ENCODE measurements around the gene KLC1. TPM values are rescaled to one million over a fixed set of nuclear protein-coding genes. Genes with fewer than 3 reads are reported as not detected.

KLC1 gene
- total RNA-seq, 1 experiment from 2014 or later = 121 TPM

DNA sequence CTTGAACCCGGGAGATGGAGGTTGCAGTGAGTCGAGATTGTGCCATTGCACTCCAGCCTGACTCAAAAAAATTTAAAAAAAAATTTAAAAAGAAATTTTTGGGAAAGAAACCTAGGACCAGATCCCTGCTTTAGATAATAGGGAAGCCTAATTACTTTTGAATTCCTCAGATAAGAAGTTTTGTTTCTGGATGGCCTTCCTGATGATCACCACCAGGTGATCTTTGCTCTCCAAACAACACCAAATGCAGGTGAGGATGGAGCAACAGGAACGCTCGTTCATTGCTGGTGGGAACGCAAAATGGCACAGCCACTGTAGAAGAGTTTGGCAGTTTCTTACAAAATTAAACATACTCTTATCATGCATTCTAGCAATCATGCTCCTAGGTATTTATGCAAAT lies 28.5 kb upstream of the KLC1 start (continued):
- TF ChIP-seq, protein P1, sequence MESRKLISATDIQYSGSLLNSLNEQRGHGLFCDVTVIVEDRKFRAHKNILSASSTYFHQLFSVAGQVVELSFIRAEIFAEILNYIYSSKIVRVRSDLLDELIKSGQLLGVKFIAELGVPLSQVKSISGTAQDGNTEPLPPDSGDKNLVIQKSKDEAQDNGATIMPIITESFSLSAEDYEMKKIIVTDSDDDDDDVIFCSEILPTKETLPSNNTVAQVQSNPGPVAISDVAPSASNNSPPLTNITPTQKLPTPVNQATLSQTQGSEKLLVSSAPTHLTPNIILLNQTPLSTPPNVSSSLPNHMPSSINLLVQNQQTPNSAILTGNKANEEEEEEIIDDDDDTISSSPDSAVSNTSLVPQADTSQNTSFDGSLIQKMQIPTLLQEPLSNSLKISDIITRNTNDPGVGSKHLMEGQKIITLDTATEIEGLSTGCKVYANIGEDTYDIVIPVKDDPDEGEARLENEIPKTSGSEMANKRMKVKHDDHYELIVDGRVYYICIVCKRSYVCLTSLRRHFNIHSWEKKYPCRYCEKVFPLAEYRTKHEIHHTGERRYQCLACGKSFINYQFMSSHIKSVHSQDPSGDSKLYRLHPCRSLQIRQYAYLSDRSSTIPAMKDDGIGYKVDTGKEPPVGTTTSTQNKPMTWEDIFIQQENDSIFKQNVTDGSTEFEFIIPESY (IDR thresholded peaks at IDR 0.05; ENCODE audit: extremely low read depth, insufficient replicate concordance, low read length) = no peak

DNA sequence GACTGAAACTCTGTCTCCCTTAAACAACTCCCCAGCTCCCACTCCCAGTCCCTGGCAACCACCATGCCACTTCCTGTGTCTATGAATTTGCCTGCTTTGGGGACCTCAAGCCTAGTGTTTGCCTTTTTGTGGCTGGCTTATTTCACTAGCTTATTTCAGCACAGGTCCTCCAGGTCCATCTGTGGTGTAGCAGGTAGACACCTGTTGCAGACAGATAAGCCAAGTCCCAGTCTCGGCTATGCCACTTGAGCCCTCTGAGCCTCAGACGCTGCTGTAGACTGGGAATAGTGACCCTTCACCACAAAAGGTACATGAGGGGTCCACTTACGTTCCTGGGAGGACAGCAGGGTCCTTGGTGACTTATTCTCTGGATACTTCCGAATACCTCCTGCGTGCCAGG lies 24.4 kb upstream of the KLC1 start:
- Histone ChIP-seq H3K4me3 (replicated peaks in 1 of 2; ENCODE audit: low read depth in 1 of 2, low read length in 2 of 2) (no peak overlapping the region), H2AFZ (ENCODE audit: low read depth, low read length, poor library complexity, severe bottlenecking) (no peak overlapping the region), H3K79me2 (ENCODE audit: insufficient read depth, low read length) (no peaks in the 10 kb centered on the region), H3K36me3 (ENCODE audit: control insufficient read depth in 1 of 2, insufficient read depth in 2 of 2, low read length in 2 of 2) (no peaks in the 10 kb centered on the region), H3K4me2 (ENCODE audit: low read length) (no peak overlapping the region), H3K4me1 (ENCODE audit: control insufficient read depth in 1 of 2, insufficient read depth in 2 of 2, low read length in 2 of 2) (no peaks in the 10 kb centered on the region), H4K20me1 (ENCODE audit: insufficient read depth) (no peaks in the 10 kb centered on the region), H3K9ac (ENCODE audit: low read length) (no peak overlapping the region), H3K9me2 (ENCODE audit: insufficient read depth) (no peaks in the 10 kb centered on the region), H3K9me3 (ENCODE audit: control insufficient read depth in 1 of 2, insufficient read depth in 1 of 2, low read depth in 1 of 2, low read length in 2 of 2) (no peaks in the 10 kb centered on the region), H3K27ac (ENCODE audit: low read depth, low read length) (no peak overlapping the region), H3K27me3 (ENCODE audit: insufficient read depth, low read length) (no peaks in the 10 kb centered on the region)
- intact Hi-C loops (cut with micrococcal nuclease) = no loop called here
- no TSS peak for BruUV-seq (replicated peaks)
- ChIA-PET RAD21 (ENCODE audit: low non-redundant PET in 1 of 2, low total read pairs in 2 of 2, uncharacterized antibody in 2 of 2, unreplicated experiment in 2 of 2) (no interaction called here), POLR2A (no interaction called here), CTCF (no interaction called here)
- ATAC-seq (no peak), DNase-seq (ENCODE audit: low read depth, low spot score) (no peak)
- TF ChIP-seq POLR2AphosphoS5 (IDR thresholded peaks at IDR 0.05; ENCODE audit: low read depth, low read length) (no peak), ELF1 (IDR thresholded peaks at IDR 0.05; ENCODE audit: borderline replicate concordance, low read depth) (no peak), ZFX (IDR thresholded peaks at IDR 0.05) (no peak), EZH2 (IDR thresholded peaks at IDR 0.05) (no peak), CEBPB (IDR thresholded peaks at IDR 0.05; ENCODE audit: low read depth) (no peak), SP1 (IDR thresholded peaks at IDR 0.05; ENCODE audit: low read depth) (no peak), POLR2A (IDR thresholded peaks at IDR 0.05; ENCODE audit: borderline replicate concordance, extremely low read depth, insufficient read depth, insufficient read length) (no peak), SRF (IDR thresholded peaks at IDR 0.05; ENCODE audit: low read depth) (no peak), EZH2phosphoT487 (IDR thresholded peaks at IDR 0.05; ENCODE audit: borderline replicate concordance) (no peak), EGR1 (IDR thresholded peaks at IDR 0.05; ENCODE audit: low read depth) (no peak), SIN3A (IDR thresholded peaks at IDR 0.05; ENCODE audit: low read depth) (no peak)
- TF ChIP-seq, protein P1 (IDR thresholded peaks at IDR 0.05; ENCODE audit: extremely low read depth, insufficient replicate concordance, low read length) = no peak
- TF ChIP-seq, protein P2, sequence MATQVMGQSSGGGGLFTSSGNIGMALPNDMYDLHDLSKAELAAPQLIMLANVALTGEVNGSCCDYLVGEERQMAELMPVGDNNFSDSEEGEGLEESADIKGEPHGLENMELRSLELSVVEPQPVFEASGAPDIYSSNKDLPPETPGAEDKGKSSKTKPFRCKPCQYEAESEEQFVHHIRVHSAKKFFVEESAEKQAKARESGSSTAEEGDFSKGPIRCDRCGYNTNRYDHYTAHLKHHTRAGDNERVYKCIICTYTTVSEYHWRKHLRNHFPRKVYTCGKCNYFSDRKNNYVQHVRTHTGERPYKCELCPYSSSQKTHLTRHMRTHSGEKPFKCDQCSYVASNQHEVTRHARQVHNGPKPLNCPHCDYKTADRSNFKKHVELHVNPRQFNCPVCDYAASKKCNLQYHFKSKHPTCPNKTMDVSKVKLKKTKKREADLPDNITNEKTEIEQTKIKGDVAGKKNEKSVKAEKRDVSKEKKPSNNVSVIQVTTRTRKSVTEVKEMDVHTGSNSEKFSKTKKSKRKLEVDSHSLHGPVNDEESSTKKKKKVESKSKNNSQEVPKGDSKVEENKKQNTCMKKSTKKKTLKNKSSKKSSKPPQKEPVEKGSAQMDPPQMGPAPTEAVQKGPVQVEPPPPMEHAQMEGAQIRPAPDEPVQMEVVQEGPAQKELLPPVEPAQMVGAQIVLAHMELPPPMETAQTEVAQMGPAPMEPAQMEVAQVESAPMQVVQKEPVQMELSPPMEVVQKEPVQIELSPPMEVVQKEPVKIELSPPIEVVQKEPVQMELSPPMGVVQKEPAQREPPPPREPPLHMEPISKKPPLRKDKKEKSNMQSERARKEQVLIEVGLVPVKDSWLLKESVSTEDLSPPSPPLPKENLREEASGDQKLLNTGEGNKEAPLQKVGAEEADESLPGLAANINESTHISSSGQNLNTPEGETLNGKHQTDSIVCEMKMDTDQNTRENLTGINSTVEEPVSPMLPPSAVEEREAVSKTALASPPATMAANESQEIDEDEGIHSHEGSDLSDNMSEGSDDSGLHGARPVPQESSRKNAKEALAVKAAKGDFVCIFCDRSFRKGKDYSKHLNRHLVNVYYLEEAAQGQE (IDR thresholded peaks at IDR 0.05; ENCODE audit: low read depth) = no peak
- TF ChIP-seq, protein P3, sequence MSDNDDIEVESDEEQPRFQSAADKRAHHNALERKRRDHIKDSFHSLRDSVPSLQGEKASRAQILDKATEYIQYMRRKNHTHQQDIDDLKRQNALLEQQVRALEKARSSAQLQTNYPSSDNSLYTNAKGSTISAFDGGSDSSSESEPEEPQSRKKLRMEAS (IDR thresholded peaks at IDR 0.05) = no peak
- TF ChIP-seq, protein P4, sequence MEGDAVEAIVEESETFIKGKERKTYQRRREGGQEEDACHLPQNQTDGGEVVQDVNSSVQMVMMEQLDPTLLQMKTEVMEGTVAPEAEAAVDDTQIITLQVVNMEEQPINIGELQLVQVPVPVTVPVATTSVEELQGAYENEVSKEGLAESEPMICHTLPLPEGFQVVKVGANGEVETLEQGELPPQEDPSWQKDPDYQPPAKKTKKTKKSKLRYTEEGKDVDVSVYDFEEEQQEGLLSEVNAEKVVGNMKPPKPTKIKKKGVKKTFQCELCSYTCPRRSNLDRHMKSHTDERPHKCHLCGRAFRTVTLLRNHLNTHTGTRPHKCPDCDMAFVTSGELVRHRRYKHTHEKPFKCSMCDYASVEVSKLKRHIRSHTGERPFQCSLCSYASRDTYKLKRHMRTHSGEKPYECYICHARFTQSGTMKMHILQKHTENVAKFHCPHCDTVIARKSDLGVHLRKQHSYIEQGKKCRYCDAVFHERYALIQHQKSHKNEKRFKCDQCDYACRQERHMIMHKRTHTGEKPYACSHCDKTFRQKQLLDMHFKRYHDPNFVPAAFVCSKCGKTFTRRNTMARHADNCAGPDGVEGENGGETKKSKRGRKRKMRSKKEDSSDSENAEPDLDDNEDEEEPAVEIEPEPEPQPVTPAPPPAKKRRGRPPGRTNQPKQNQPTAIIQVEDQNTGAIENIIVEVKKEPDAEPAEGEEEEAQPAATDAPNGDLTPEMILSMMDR (IDR thresholded peaks at IDR 0.05 in 2 of 3, conservative IDR thresholded peaks at IDR 0.05 in 1 of 3; ENCODE audit: borderline replicate concordance in 1 of 3, insufficient read depth in 1 of 3, low read depth in 2 of 3, low read length in 2 of 3) = no peak

Measured in HCT116 (cell line).